K562 (cell line): ENCODE measurements around the gene MCRS1. TPM values are rescaled to one million over a fixed set of nuclear protein-coding genes. Genes with fewer than 3 reads are reported as not detected.

ENCODE experiments used
- ATAC-seq: fragments of 200-7000 bp; cut with Tn5 transposase; 3 replicates; pipeline ENCODE4 v1.9.1; 2020; ENCODE audit warnings: moderate library complexity
- BruUV-seq: library from RNA; stranded (reverse); fragments of 400-500 nt; replicated peaks from 2 replicates; lab custom pipeline; 2021; lab: Mats Ljungman, UMichigan
- CTCF ChIA-PET: fragments of 300-600 bp; formaldehyde crosslinking; extraction: SDS; loops from one replicate; lab custom pipeline; 2021; ENCODE audit warnings: low intra/inter-chr PET ratio; lab: Yijun Ruan, JAX
- POLR2A ChIA-PET: fragments of 300-600, 350-650 bp; sonication (Branson Sonifier 250); formaldehyde crosslinking; extraction: SDS; loops from one replicate; lab custom pipeline; 2021; ENCODE audit warnings: antibody characterized with exemption, inconsistent platforms; lab: Yijun Ruan, JAX
- DNase-seq, 4 experiments: peaks; one replicate each; pipeline versions ENCODE4 v3.0.0 to v3.0.0-alpha.2; 2011 to 2018; ENCODE audit warnings: low spot score in 3 of 4, mixed read lengths in 3 of 4; ENCODE audit errors: extremely low read depth in 1 of 4
- FAIRE-seq: peaks from 2 replicates; lab custom pipeline; 2011; peaks lifted over from hg19 to GRCh38; lab: Jason Lieb, UNC
- H2AFZ ChIP-seq: 2 replicates; pipeline ENCODE4 v1.6.0; 2011; ENCODE audit warnings: low read depth, low read length, control low read depth, inconsistent platforms
- H3K27ac ChIP-seq: fragments of 200-600 bp; 3 replicates; pipeline ENCODE4 v1.8.0; 2011; ENCODE audit warnings: low read depth, mild to moderate bottlenecking, control low read depth, inconsistent platforms, low read length, moderate library complexity, mixed read lengths; ENCODE audit errors: extremely low read depth
- H3K27me3 ChIP-seq, 2 experiments: fragments of 300-600 bp in 1 of 2; 2 replicates in 1 of 2; 3 replicates in 1 of 2; pipeline versions ENCODE4 v1.6.0 to v1.8.0; 2011; ENCODE audit warnings: inconsistent platforms in 2 of 2, low read length in 2 of 2, mild to moderate bottlenecking in 1 of 2, mixed read lengths in 1 of 2, moderate library complexity in 1 of 2; ENCODE audit not compliant: control insufficient read depth in 2 of 2, insufficient read depth in 2 of 2
- H3K36me3 ChIP-seq: fragments of 300-600 bp; 3 replicates; pipeline ENCODE4 v1.8.0; 2011; ENCODE audit warnings: mild to moderate bottlenecking, low read length, inconsistent platforms; ENCODE audit not compliant: control insufficient read depth, insufficient read depth
- H3K4me1 ChIP-seq, 2 experiments: fragments of 200-600 bp in 1 of 2; replicated peaks in 1 of 2; 2 replicates in 1 of 2; 3 replicates in 1 of 2; pipeline versions ENCODE4 v1.5.1 to v1.8.0; 2011; ENCODE audit warnings: inconsistent platforms in 2 of 2, low read length in 2 of 2, mild to moderate bottlenecking in 1 of 2, mixed read lengths in 1 of 2, moderate library complexity in 1 of 2; ENCODE audit not compliant: control insufficient read depth in 2 of 2, insufficient read depth in 2 of 2
- H3K4me2 ChIP-seq: 2 replicates; pipeline ENCODE4 v1.6.1; 2011; ENCODE audit warnings: low read length, control low read depth, inconsistent platforms, mixed read lengths; ENCODE audit not compliant: insufficient read depth
- H3K4me3 ChIP-seq: fragments of 200-600 bp; sonication (generic), shearing (Covaris generic); 2 replicates; pipeline ENCODE4 v1.5.1; 2016; ENCODE audit warnings: control low read depth, inconsistent platforms
- H3K79me2 ChIP-seq: fragments of 200-600 bp; 3 replicates; pipeline ENCODE4 v1.8.0; 2011; ENCODE audit warnings: low read length, inconsistent platforms; ENCODE audit not compliant: control insufficient read depth, insufficient read depth
- H3K9ac ChIP-seq, 2 experiments: 2 replicates each; pipeline versions ENCODE4 v1.6.0 to v1.6.1; 2011; ENCODE audit warnings: low read depth in 2 of 2, low read length in 2 of 2, control low read depth in 1 of 2, inconsistent platforms in 1 of 2, mild to moderate bottlenecking in 1 of 2, mixed read lengths in 1 of 2; ENCODE audit not compliant: insufficient read depth in 1 of 2
- H3K9me1 ChIP-seq: one replicate; pipeline ENCODE4 v1.6.0; 2011; ENCODE audit warnings: inconsistent platforms, mild to moderate bottlenecking, low read length, moderate library complexity; ENCODE audit not compliant: control insufficient read depth, insufficient read depth
- H3K9me3 ChIP-seq: replicated peaks from 2 replicates; pipeline ENCODE4 v1.5.1; 2011; ENCODE audit warnings: low read depth, low read length, inconsistent platforms; ENCODE audit not compliant: control insufficient read depth, insufficient read depth
- H4K20me1 ChIP-seq: replicated peaks from 2 replicates; pipeline ENCODE4 v1.6.1; 2011; ENCODE audit warnings: low read length, inconsistent platforms, mixed read lengths; ENCODE audit not compliant: control insufficient read depth, insufficient read depth
- HNRNPH1 ChIP-seq: fragments of 200-400 bp; formaldehyde crosslinking; optimal IDR thresholded peaks from 2 replicates; pipeline ENCODE3; 2017; ENCODE audit warnings: low read depth, mild to moderate bottlenecking, low read length, moderate library complexity
- ZFX ChIP-seq: sonication (generic); formaldehyde crosslinking; IDR thresholded peaks from 2 replicates; pipeline ENCODE4 v1.8.0; 2022; ENCODE audit warnings: mild to moderate bottlenecking, missing genetic modification reagents, moderate library complexity
- WGBS: fragments of 100-300 bp; shearing (Covaris generic); methylation state at CpG from one replicate; pipeline ENCODE4 v1.1.6; 2016; ENCODE audit warnings: low coverage, mixed read lengths; ENCODE audit not compliant: insufficient coverage; ENCODE audit errors: missing lambda C conversion rate; 5-methylcytosine and 5-hydroxymethylcytosine counted together
- in situ Hi-C: fragments of 300-500 bp; cut with MboI; formaldehyde crosslinking; loops from 4 replicates; pipeline ENCODE4 v1.15.0; 2018; ENCODE audit warnings: inconsistent platforms, mixed read lengths
- intact Hi-C: fragments of 100-400 bp; cut with micrococcal nuclease; formaldehyde crosslinking; loops from 2 replicates; pipeline ENCODE4 v1.14.2; 2022
- polyA plus RNA-seq, 8 experiments: library from polyadenylated mRNA; depleted of rRNA in 4 of 8; stranded (reverse) in 5 of 8; unstranded in 3 of 8; fragments of >200 nt; fragmentation: Nextera tagmentation in 2 of 8; fragmentation: Illumina TruSeq in 1 of 8; extraction: Ambion mirVana in 2 of 8; extraction: Trizol in 1 of 8; gene quantifications; 2 replicates each; pipeline versions ENCODE4 v1.2.1 to v1.2.3, GENCODE V29; 2011 to 2014; ENCODE audit warnings: inconsistent platforms in 1 of 8, missing spikeins in 1 of 8
- total RNA-seq, 7 experiments: library from RNA; depleted of rRNA in 6 of 7; stranded (reverse); fragments of >200 nt in 6 of 7; fragmentation: Illumina TruSeq in 2 of 7; extraction: Trizol in 2 of 7; gene quantifications; 2 replicates each; pipeline versions ENCODE4 v1.2.1 to v1.2.3, GENCODE V29; 2011 to 2021; ENCODE audit warnings: low replicate concordance in 1 of 7
- TF ChIP-seq, protein P1 (sequence below): sonication (generic); formaldehyde crosslinking; IDR thresholded peaks from 2 replicates; pipeline ENCODE4 v1.8.1; 2023; ENCODE audit warnings: mild to moderate bottlenecking, missing genetic modification reagents
- TF ChIP-seq, protein P2 (sequence below): sonication (generic); formaldehyde crosslinking; IDR thresholded peaks from 2 replicates; pipeline ENCODE4 v1.5.0; 2020; ENCODE audit warnings: missing genetic modification reagents

Gene MCRS1
- total and polyA plus RNA-seq, 9 of the 15 experiments (the other 6 are each of a cell fraction or from before 2014, with no cell fraction given): 50.0 to 100 (median 73.2) TPM

- in situ Hi-C loops: no loop called here
- TF ChIP-seq, protein P1, sequence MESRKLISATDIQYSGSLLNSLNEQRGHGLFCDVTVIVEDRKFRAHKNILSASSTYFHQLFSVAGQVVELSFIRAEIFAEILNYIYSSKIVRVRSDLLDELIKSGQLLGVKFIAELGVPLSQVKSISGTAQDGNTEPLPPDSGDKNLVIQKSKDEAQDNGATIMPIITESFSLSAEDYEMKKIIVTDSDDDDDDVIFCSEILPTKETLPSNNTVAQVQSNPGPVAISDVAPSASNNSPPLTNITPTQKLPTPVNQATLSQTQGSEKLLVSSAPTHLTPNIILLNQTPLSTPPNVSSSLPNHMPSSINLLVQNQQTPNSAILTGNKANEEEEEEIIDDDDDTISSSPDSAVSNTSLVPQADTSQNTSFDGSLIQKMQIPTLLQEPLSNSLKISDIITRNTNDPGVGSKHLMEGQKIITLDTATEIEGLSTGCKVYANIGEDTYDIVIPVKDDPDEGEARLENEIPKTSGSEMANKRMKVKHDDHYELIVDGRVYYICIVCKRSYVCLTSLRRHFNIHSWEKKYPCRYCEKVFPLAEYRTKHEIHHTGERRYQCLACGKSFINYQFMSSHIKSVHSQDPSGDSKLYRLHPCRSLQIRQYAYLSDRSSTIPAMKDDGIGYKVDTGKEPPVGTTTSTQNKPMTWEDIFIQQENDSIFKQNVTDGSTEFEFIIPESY (CRISPR knock-in tag): peak; percentile 76; the same call in 1 of the 2 replicates
- no peak for TF ChIP-seq ZFX
- TF ChIP-seq HNRNPH1: no peak
- TF ChIP-seq, protein P2, sequence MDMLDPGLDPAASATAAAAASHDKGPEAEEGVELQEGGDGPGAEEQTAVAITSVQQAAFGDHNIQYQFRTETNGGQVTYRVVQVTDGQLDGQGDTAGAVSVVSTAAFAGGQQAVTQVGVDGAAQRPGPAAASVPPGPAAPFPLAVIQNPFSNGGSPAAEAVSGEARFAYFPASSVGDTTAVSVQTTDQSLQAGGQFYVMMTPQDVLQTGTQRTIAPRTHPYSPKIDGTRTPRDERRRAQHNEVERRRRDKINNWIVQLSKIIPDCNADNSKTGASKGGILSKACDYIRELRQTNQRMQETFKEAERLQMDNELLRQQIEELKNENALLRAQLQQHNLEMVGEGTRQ: peak; percentile 17; the same call in 1 of the 2 replicates
- no peak for FAIRE-seq
- ATAC-seq: no peak
- DNase-seq: no peak
- H3K9ac ChIP-seq: no peak overlapping the region; a peak in 1 of 4 replicates
- H3K4me2 ChIP-seq: no peak overlapping the region
- H3K9me3 ChIP-seq: no peaks in the 10 kb centered on the region
- peaks cover 6% of the 10 kb centered on the region for H3K9me1 ChIP-seq
- no TSS peak for BruUV-seq
- POLR2A ChIA-PET: interaction anchor here (0.7 to 1.8 kb wide), 5 partner anchors 8 to 212 kb away, joined by 3 to 5 read pairs (median 3); no protein-coding TSS in a partner anchor
- peaks cover 22 to 35% of the 10 kb centered on the region in 2 experiments for H3K27me3 ChIP-seq
- H4K20me1 ChIP-seq: 0 out of 2 replicates have a peak, but pooled peaks cover 9% of the 10 kb centered on the region
- H3K36me3 ChIP-seq: no peaks in the 10 kb centered on the region
- H3K79me2 ChIP-seq: no peaks in the 10 kb centered on the region
- H3K4me3 ChIP-seq: no peak overlapping the region
- intact Hi-C loops: no loop called here
- no peak overlapping the region for H2AFZ ChIP-seq
- H3K27ac ChIP-seq: no peak overlapping the region
- H3K4me1 ChIP-seq: peaks cover 0 to 34% of the 10 kb centered on the region in 2 experiments; a peak in 2 of 5 replicates
- WGBS: 59% methylated on average over 30 of the region's 39 CpGs
- CTCF ChIA-PET: no interaction called here
Observed at GRCh38 chr12:49543914-49544815, 23.8 kb downstream of the MCRS1 start.
